H1 (cell line): ENCODE measurements around the gene TMEM40. TPM values are rescaled to one million over a fixed set of nuclear protein-coding genes. Genes with fewer than 3 reads are reported as not detected.

ENCODE experiments used
- CTCF ChIA-PET: fragments of 300-600 bp; sonication (Branson Sonifier 250); formaldehyde crosslinking; loops from one replicate; lab custom pipeline; 2021; ENCODE audit not compliant: partially characterized antibody; lab: Charles Lee
- POLR2A ChIA-PET: fragments of 300-600 bp; sonication (Branson Sonifier 250); formaldehyde crosslinking; loops from one replicate; lab custom pipeline; 2021; ENCODE audit warnings: inconsistent platforms; ENCODE audit not compliant: partially characterized antibody; lab: Charles Lee
- DNase-seq, 2 experiments: peaks; one replicate each; pipeline versions ENCODE4 v3.0.0 to v3.0.0-alpha.2; 2010 to 2022; ENCODE audit warnings: low spot score in 2 of 2, low read depth in 1 of 2, mixed read lengths in 1 of 2
- FAIRE-seq: peaks from 2 replicates; lab custom pipeline; 2011; peaks lifted over from hg19 to GRCh38; lab: Jason Lieb, UNC
- H2AFZ ChIP-seq: 2 replicates; pipeline ENCODE4 v1.8.1; 2012; ENCODE audit warnings: low read length, inconsistent platforms
- H2AK5ac ChIP-seq: 2 replicates; pipeline ENCODE4 v1.6.1; 2013; ENCODE audit warnings: low read depth, low read length
- H2BK120ac ChIP-seq: replicated peaks from 2 replicates; pipeline ENCODE3; 2013; ENCODE audit warnings: low read depth, low read length, inconsistent platforms
- H2BK12ac ChIP-seq: 2 replicates; pipeline ENCODE4 v1.6.1; 2013; ENCODE audit warnings: low read depth, low read length
- H2BK15ac ChIP-seq: 2 replicates; pipeline ENCODE4 v1.6.1; 2013; ENCODE audit warnings: low read length
- H2BK20ac ChIP-seq: 2 replicates; pipeline ENCODE4 v1.6.1; 2013; ENCODE audit warnings: low read length
- H2BK5ac ChIP-seq: 2 replicates; pipeline ENCODE4 v1.6.1; 2013; ENCODE audit warnings: low read depth, low read length
- H3K14ac ChIP-seq: 2 replicates; pipeline ENCODE4 v1.6.1; 2013; ENCODE audit warnings: inconsistent platforms; ENCODE audit not compliant: insufficient read length
- H3K18ac ChIP-seq: 2 replicates; pipeline ENCODE4 v1.6.1; 2013; ENCODE audit warnings: low read length; ENCODE audit errors: extremely low read depth
- H3K23ac ChIP-seq: 2 replicates; pipeline ENCODE4 v1.6.1; 2013; ENCODE audit warnings: inconsistent platforms; ENCODE audit not compliant: insufficient read length
- H3K23me2 ChIP-seq: 2 replicates; pipeline ENCODE4 v1.6.1; 2013; ENCODE audit warnings: low read depth, low read length
- H3K27ac ChIP-seq: 2 replicates; pipeline ENCODE4 v1.6.1; 2011; ENCODE audit warnings: low read depth, low read length, inconsistent platforms
- H3K27me3 ChIP-seq, 4 experiments: replicated peaks in 1 of 4; 1 replicate in 1 of 4; 2 replicates in 3 of 4; pipeline versions ENCODE4 v1.6.1 to v1.8.1; 2011 to 2013; ENCODE audit warnings: low read length in 3 of 4, mild to moderate bottlenecking in 3 of 4, inconsistent platforms in 2 of 4, mixed read lengths in 2 of 4, moderate library complexity in 1 of 4; ENCODE audit not compliant: control insufficient read depth in 3 of 4, insufficient read depth in 3 of 4; ENCODE audit errors: extremely low read depth in 1 of 4
- H3K36me3 ChIP-seq, 4 experiments: 2 replicates each; pipeline versions ENCODE4 v1.6.1 to v1.8.1; 2011 to 2013; ENCODE audit warnings: mild to moderate bottlenecking in 4 of 4, low read length in 3 of 4, moderate library complexity in 2 of 4, control low read depth in 1 of 4, inconsistent platforms in 1 of 4; ENCODE audit not compliant: insufficient read depth in 4 of 4, control insufficient read depth in 2 of 4
- H3K4ac ChIP-seq: replicated peaks from 2 replicates; pipeline ENCODE3; 2013; ENCODE audit warnings: low read length, low read depth, mixed read lengths, inconsistent platforms; ENCODE audit not compliant: insufficient read length
- H3K4me1 ChIP-seq, 4 experiments: replicated peaks in 1 of 4; 1 replicate in 1 of 4; 2 replicates in 3 of 4; pipeline versions ENCODE4 v1.6.1 to v1.8.1; 2011 to 2013; ENCODE audit warnings: low read length in 3 of 4, inconsistent platforms in 2 of 4, mixed read lengths in 1 of 4; ENCODE audit not compliant: insufficient read depth in 4 of 4, control insufficient read depth in 3 of 4
- H3K4me2 ChIP-seq, 2 experiments: 2 replicates each; pipeline versions ENCODE4 v1.6.1 to v1.8.1; 2011 to 2013; ENCODE audit warnings: low read depth in 2 of 2, low read length in 2 of 2, control low read depth in 1 of 2, inconsistent platforms in 1 of 2, mild to moderate bottlenecking in 1 of 2; ENCODE audit not compliant: insufficient read depth in 1 of 2
- H3K4me3 ChIP-seq, 4 experiments: fragments of 200-600, 300-600 bp in 1 of 4; sonication (generic), shearing (Covaris generic), sonication (Bioruptor Twin) in 1 of 4; 2 replicates each; pipeline versions ENCODE4 v1.5.1 to v1.8.1; 2011 to 2016; ENCODE audit warnings: low read length in 4 of 4, low read depth in 3 of 4, control low read depth in 2 of 4, inconsistent platforms in 2 of 4, mild to moderate bottlenecking in 2 of 4, mixed read lengths in 1 of 4, moderate library complexity in 1 of 4; ENCODE audit not compliant: insufficient read depth in 2 of 4; ENCODE audit errors: extremely low read depth in 1 of 4
- H3K56ac ChIP-seq: replicated peaks from 2 replicates; pipeline ENCODE3; 2013; ENCODE audit warnings: low read depth, mild to moderate bottlenecking, mixed read lengths, low read length, inconsistent platforms; ENCODE audit not compliant: insufficient read length
- H3K79me1 ChIP-seq: 2 replicates; pipeline ENCODE4 v1.6.1; 2013; ENCODE audit warnings: low read depth, low read length, control low read depth
- H3K79me2 ChIP-seq, 2 experiments: 2 replicates each; pipeline versions ENCODE4 v1.6.1 to v1.8.1; 2012 to 2013; ENCODE audit warnings: low read length in 2 of 2, mild to moderate bottlenecking in 2 of 2, inconsistent platforms in 1 of 2; ENCODE audit not compliant: insufficient read depth in 2 of 2, control insufficient read depth in 1 of 2
- H3K9ac ChIP-seq, 4 experiments: replicated peaks in 1 of 4; 1 replicate in 1 of 4; 2 replicates in 3 of 4; pipeline versions ENCODE4 v1.6.1 to v1.8.1; 2011 to 2013; ENCODE audit warnings: low read depth in 3 of 4, low read length in 3 of 4, control low read depth in 2 of 4, mild to moderate bottlenecking in 2 of 4, moderate library complexity in 2 of 4, inconsistent platforms in 1 of 4; ENCODE audit errors: extremely low read depth in 1 of 4
- H3K9me3 ChIP-seq, 2 experiments: 2 replicates each; pipeline versions ENCODE4 v1.6.1 to v1.8.1; 2012 to 2013; ENCODE audit warnings: mild to moderate bottlenecking in 2 of 2, moderate library complexity in 2 of 2, control low read depth in 1 of 2, inconsistent platforms in 1 of 2, low read depth in 1 of 2, low read length in 1 of 2, mixed read lengths in 1 of 2; ENCODE audit not compliant: insufficient read depth in 2 of 2
- H4K20me1 ChIP-seq, 2 experiments: replicated peaks in 1 of 2; 2 replicates each; pipeline versions ENCODE3 to v1.8.1; 2011 to 2013; ENCODE audit warnings: inconsistent platforms in 2 of 2, low read length in 2 of 2, mild to moderate bottlenecking in 1 of 2; ENCODE audit not compliant: insufficient read depth in 2 of 2, control insufficient read depth in 1 of 2
- H4K5ac ChIP-seq: 2 replicates; pipeline ENCODE4 v1.6.1; 2013; ENCODE audit warnings: low read length, low read depth, mixed read lengths, inconsistent platforms; ENCODE audit not compliant: insufficient read length
- H4K8ac ChIP-seq: 2 replicates; pipeline ENCODE4 v1.8.0; 2013; ENCODE audit warnings: mild to moderate bottlenecking, moderate library complexity, low read length, inconsistent platforms; ENCODE audit not compliant: insufficient read depth; ENCODE audit errors: extremely low read depth
- H4K91ac ChIP-seq: replicated peaks from 2 replicates; pipeline ENCODE3; 2013; ENCODE audit warnings: low read length, mixed read lengths, inconsistent platforms; ENCODE audit not compliant: insufficient read length
- CHD2 ChIP-seq: IDR thresholded peaks from 2 replicates; pipeline ENCODE4 v1.6.1; 2012; ENCODE audit warnings: low read length, improper control_type of control experiment
- NRF1 ChIP-seq: IDR thresholded peaks from 2 replicates; pipeline ENCODE4 v1.6.1; 2011; ENCODE audit warnings: mild to moderate bottlenecking, low read depth, low read length, improper control_type of control experiment
- WGBS, 2 experiments: shearing (Covaris generic) in 1 of 2; methylation state at CpG; one replicate each; pipeline versions ENCODE4 v1.1.6 to v1.1.7; 2013 to 2015; ENCODE audit warnings: low lambda C conversion rate in 2 of 2, mixed read lengths in 2 of 2, inconsistent platforms in 1 of 2, low coverage in 1 of 2, missing lambda C conversion rate in 1 of 2; ENCODE audit not compliant: insufficient replicate concordance in 2 of 2, insufficient coverage in 1 of 2, insufficient read length in 1 of 2; ENCODE audit errors: extremely low coverage in 1 of 2, missing lambda C conversion rate in 1 of 2; 5-methylcytosine and 5-hydroxymethylcytosine counted together
- polyA plus RNA-seq, 7 experiments: library from polyadenylated mRNA; depleted of rRNA in 3 of 7; stranded (reverse) in 5 of 7; unstranded in 2 of 7; fragments of >200 nt in 5 of 7; fragments of 200-250 nt in 2 of 7; gene quantifications; 1 replicate in 5 of 7; 2 replicates in 1 of 7; 4 replicates in 1 of 7; pipeline versions ENCODE4 v1.2.1 to v1.2.3, GENCODE V29; 2011 to 2013; ENCODE audit warnings: missing spikeins in 2 of 7, mixed read lengths in 2 of 7
- total RNA-seq: library from RNA; stranded (reverse); fragmentation: NEBNext Ultra II Directional; extraction: Animal tissue kit (Norgen Biotek cat#: 25700); gene quantifications from 2 replicates; pipeline ENCODE4 v1.2.1, GENCODE V29; 2021
- TF ChIP-seq, protein P1 (sequence below): IDR thresholded peaks from 2 replicates; pipeline ENCODE4 v1.6.1; 2011; ENCODE audit warnings: low read depth, mild to moderate bottlenecking, low read length; ENCODE audit not compliant: insufficient read depth

The TMEM40 gene
- total and polyA plus RNA-seq, 2 of the 8 experiments (the other 6 are each of a cell fraction or from before 2014, with no cell fraction given), result 0.18 TPM; not detected in 1

DNA sequence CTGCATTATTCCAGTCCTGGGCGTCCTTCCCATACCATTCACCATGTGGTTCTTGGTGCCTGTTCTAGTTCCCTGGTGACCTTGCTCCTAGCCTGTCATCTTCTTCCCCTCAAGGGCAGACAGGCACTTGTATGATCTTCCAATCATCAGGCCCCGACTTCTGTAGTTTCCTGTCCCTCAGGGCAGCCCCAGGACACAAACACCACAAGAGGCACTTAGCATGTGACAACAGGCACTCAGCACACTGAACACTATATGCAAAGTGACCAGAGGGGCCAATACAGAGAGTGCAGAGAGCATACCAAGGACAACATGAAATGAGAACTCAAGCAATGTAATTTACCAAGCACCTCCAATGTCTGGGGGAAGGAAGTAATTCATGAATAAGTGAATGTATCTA is 17.9 kb downstream of the TMEM40 start:
- H3K79me2 ChIP-seq, result no peaks in the 10 kb centered on the region

More for the DNA sequence above, 17.9 kb downstream of the TMEM40 start:
- Histone ChIP-seq H4K20me1 (no peaks in the 10 kb centered on the region), H2BK120ac (no peak overlapping the region), H2BK12ac (no peak overlapping the region), H3K4me2 (no peak overlapping the region), H4K91ac (no peak overlapping the region), H3K9ac (no peak overlapping the region), H3K23me2 (no peaks in the 10 kb centered on the region), H3K27ac (no peak overlapping the region), H3K18ac (no peak overlapping the region), H3K14ac (no peak overlapping the region), H3K23ac (no peak overlapping the region), H3K4me3 (no peak overlapping the region), H3K4me1 (no peaks in the 10 kb centered on the region), H3K79me1 (no peaks in the 10 kb centered on the region), H4K8ac (no peak overlapping the region), H2BK5ac (no peak overlapping the region), H3K36me3 (no peaks in the 10 kb centered on the region), H2BK15ac (no peak overlapping the region), H3K9me3 (no peaks in the 10 kb centered on the region), H3K27me3 (no peaks in the 10 kb centered on the region), H2AK5ac (no peak overlapping the region), H3K56ac (no peak overlapping the region), H4K5ac (no peak overlapping the region), H2AFZ (no peak overlapping the region), H2BK20ac (no peak overlapping the region), H3K4ac (no peak overlapping the region)
- 75% methylated on average over 2 of the region's 2 CpGs; no CpG with 5 or more reads in 1 of the 2 experiments for WGBS, 2 experiments
- CTCF ChIA-PET, result interaction anchor here (0.6 to 1.9 kb wide), 6 partner anchors 13 to 1483 kb away, joined by 3 to 6 read pairs (median 5); no protein-coding TSS in a partner anchor
- TF ChIP-seq CHD2 (no peak), NRF1 (no peak)
- TF ChIP-seq, protein P1, sequence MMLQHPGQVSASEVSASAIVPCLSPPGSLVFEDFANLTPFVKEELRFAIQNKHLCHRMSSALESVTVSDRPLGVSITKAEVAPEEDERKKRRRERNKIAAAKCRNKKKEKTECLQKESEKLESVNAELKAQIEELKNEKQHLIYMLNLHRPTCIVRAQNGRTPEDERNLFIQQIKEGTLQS, result no peak
- POLR2A ChIA-PET, result no interaction called here
- FAIRE-seq (no peak), DNase-seq (no peak)
